Umbilical cord (tissue), 2 donors: ENCODE data around the gene MCAM. TPM values are rescaled to one million over a fixed set of nuclear protein-coding genes. Genes with fewer than 3 reads are reported as not detected.
A peak's percentile ranks its signal among the peaks of the same experiment; 100 is the strongest.

Source experiments
- DNase-seq: peaks from one replicate; pipeline ENCODE4 v3.0.0-alpha.2; 2015; ENCODE audit warnings: low spot score
- total RNA-seq: library from RNA; depleted of rRNA; stranded (reverse); fragments of >200 nt; gene quantifications from one replicate; pipeline ENCODE4 v1.2.3, GENCODE V29; 2014; ENCODE audit warnings: low replicate concordance; ENCODE audit not compliant: insufficient read depth

The MCAM gene
- total RNA-seq, 1 donor from 2014 or later, result 879 TPM

DNA sequence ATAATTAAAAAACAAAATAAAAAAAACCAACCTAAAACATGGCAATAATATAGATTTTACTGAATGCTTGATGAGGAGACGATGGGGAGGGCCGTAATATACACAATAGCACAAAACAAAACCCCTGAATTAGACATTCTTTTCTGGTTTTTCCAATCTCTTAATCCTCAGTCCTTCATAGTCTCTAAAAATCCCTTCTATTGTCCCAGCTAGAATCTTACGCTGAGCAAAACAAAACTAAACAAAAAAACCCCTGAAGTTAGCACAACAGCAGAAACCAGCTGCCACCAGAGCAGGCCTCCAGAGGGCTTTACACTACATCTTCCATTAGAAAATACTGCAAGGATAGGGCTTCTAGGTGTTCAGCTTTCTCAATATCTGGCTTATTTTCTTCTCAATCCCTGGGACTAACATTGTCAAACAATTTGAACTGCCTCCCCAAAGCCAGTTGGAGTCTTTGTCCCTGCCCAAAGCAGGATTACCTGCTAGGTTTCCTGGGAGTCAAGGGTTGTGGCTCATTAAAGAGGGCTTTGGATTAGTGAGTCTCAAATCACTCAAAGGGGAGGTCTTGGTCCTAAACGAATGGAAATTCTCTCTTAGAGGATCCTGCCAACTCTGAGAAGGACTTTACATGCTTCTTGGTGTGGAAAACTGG, 15.3 kb upstream of the MCAM start:
- no peak for DNase-seq

DNA sequence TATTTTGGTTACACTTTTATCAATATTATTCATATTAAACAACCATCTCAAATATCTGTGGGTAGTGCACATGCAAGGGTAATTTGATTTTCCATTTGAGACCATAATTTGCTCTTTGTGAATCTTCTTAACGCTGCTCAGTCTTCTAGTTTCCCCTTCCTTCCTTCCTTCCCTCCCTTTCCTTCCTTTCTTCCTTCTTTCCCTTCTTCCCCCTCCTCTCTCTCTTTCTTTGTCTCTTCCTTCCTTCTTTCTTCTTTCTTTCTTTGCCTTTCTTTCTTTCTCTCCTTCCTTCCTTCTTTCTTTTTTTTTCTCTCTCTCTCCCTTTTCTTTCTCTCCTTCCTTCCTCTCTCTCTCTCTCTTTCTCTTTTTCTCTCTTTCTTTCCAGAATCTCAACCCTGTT, 13.3 kb upstream of the MCAM start:
- DNase-seq, result no peak

- DNase-seq, result no peak
Observed at GRCh38 chr11:119329320-119329719, 12.4 kb upstream of the MCAM start.

- DNase-seq, result no peak
Observed at GRCh38 chr11:119324189-119324588, 7.3 kb upstream of the MCAM start.

- peak; percentile 82 for DNase-seq
Observed at GRCh38 chr11:119323532-119324033, 6.7 kb upstream of the MCAM start.

DNA sequence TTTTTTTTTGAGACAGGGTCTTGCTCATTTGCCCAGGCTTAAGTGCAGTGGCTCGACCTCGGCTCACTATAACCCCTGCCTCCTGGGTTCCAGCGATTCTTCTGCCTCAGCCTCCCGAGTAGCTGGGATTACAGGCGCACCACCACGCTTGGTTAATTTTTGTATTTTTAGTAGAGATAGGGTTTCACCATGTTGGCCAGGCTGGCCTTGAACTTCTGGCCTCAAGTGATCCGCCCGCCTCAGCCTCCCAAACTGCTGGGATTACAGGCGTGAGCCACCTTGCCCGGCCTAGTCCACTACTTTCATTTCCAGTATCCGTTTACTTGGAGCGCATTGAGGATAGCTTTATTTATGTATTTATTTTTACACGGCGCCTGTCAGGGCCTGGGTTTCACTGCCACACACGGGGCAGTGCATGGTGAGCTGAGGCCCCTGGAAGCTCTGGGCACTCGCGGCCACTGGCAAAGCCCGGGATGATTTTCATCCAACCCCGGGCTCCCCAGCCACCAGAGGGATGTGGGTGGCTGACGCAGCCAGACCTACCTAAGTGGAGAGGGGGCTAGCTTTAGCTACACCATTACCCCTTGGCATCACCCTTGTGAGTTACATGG, 6.1 kb upstream of the MCAM start:
- DNase-seq, result no peak

GRCh38 chr11:119322360-119322739, 5.4 kb upstream of the MCAM start:
- DNase-seq, result no peak

DNA sequence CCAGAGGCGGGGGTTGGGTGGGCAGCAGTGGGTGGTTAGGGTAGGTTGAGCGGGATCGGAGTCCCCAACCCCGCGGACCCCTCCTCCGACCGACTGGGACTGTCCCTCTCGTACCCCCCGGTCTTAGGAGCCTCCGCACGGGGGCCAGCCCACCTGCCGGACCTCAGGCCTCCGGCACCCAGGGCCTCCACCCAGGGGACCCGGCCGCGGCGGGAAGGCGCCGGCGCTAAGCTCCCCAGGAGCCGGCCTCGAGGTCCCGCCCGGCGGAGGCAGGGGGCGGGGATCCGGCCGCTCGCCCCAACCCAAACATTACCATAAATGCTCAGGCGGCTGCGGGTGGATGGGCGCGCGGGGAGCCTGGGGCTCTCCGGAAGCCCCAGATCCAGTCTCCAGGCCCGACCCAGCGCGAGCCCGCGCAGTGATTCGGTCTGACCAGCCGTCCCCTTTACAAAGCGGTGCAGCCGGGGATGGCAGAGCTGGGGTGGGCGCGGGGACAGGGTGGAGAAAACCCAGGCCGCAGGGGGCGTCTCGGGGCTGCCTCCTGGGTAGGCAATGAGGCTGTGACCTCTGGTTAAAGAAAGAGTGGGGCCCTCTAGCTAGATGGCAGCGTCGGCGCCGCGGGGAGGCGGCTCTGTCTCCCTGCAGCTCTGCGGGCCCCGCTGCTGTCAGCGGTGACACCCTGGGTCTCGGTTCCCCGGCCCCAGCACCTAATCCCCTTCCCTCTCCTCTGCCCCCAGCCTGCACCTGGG, 4.0 kb upstream of the MCAM start:
- peak; percentile 83 for DNase-seq

- peak; percentile 72 for DNase-seq
Observed at GRCh38 chr11:119320240-119320775, 3.4 kb upstream of the MCAM start.

DNA sequence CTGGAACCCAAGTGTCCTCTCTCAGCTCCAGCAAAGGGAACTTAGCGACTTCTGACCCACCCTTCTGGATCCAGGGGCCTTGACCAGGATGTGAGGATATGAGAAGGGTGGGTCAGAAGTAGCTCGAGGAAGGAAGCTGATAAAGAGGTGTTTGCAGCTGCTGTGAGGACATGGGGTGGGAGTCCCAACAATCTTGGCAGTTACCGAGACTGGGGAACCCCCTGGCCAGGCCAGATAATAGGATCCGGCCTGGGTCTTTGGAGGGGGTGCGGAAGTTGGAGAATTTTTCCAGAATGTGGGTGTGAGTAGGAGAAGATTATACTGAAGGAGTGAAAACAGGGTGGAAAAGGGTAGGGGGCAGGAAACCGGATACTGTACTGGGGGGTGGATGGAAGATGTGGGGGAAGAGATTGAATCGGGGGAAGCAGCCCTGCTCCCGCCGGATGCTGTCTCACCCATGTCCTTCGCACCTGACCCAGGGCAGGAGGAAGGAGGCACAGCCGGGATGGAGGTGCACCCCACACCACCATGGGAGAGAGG, 2.8 kb upstream of the MCAM start:
- DNase-seq, result peak; percentile 35

DNA sequence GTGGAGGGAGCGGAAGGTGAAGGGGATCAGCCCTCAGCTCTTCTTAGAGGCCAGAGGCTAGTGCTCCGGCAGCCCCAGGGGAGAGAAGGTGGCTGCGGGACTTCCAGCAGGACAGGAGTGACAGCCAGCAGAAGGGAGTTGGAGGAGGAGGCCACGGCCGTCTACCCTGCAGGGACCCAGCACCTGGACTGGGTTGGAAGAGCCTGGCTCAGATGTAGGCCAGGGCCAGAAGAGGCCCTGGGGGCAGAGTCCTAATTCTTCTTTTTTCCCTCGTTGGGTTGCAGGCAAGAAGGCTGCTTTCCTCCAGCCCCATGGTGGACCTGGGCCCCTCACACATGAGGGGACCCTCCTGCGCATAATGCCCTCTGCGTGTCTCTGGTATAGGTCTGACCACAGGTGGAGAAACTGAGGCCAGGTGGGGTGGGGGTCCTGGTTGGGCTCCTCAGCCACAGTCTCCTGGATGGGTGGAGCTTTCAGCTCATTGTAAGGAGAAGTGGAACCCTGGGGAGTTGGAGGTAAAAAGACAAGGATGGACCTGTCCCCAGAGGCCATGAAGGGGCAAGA, 2.3 kb upstream of the MCAM start:
- no peak for DNase-seq

GRCh38 chr11:119318240-119319135, 1.6 kb upstream of the MCAM start:
- DNase-seq, result peak; percentile 65

- no peak for DNase-seq
Observed at GRCh38 chr11:119317592-119318239, 786 bp upstream of the MCAM start.

DNA sequence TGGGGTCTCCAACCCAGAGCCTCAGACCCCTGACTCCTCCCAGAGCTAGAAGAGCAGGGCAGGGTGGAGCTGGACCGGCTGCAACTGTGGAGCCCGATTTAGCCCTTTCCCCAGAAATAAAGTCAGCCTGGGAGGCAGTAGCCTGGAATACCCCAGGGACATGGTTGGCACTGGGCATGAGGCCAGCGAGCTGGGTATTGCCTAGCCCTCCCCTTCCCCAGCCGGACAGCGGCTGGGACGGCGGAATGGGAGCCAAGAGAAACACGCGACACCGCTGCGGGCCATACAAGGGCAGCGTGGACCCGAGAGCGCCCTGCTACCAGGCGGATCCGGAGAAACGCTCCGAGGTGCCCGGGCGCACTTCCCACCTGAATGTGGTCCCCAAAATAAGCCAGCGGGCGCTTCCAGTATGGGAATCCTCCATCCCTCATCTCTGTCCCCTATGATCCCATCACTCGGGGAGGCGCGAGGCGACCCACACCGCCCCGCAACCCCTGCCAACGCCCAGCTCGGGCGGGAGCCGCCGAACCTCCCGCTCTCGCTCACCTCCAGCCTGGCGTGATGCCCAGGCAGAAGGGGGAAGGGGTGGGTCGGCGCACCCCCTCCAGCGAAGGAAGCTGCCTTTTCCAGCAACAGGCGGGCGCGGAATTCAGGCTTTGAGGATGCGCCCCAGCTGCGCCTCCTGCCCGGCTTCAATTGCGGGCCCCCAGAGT, 758 bp downstream of the MCAM start:
- peak; percentile 51 for DNase-seq

DNA sequence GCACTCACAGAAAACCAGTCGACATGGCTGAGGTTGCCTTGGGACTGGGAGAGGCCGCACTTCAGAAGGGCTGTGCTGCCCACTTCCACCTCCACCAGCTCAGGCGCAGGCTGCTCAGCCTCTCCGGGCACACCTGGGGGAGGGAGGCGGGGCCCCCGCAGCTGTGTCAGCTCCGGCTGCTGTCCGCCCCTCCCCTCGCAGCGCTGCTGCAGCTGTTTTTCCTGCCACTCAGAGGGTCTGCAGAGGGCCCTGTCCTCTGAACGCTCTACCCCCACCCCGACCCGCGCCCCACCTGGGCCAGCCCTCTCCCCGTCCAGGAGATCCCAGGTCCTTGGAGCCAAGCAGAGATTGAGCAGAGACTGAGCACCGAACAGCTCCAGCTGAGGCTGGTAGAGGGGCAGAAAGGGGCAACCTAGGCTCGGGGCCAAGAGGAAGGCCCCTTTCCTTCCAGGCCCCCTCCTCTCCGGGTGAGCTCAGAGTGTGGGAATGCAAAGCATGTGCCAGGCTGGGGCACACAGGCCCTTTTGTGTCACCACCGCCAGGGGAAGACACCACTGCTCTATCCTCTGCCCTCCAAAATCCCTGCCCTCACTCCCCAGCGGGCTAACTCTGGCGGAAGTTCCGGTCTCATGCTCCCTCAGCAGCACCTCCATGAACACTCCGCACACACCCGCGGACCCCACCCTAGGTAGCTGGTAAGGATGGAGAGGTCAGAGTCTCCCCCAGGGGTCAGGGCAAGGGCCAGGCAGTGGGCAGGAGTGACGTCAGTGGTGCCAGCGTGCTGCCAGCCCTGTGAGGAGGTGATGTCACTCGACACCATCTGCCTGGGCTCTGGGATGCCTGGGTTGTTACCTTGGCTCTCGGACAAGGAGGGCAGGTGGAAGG, 1.6 kb downstream of the MCAM start:
- DNase-seq, result peak; percentile 52

GRCh38 chr11:119314726-119315125, 2.2 kb downstream of the MCAM start:
- DNase-seq, result no peak

- no peak for DNase-seq
Observed at GRCh38 chr11:119310682-119311052, 6.3 kb downstream of the MCAM start.

DNA sequence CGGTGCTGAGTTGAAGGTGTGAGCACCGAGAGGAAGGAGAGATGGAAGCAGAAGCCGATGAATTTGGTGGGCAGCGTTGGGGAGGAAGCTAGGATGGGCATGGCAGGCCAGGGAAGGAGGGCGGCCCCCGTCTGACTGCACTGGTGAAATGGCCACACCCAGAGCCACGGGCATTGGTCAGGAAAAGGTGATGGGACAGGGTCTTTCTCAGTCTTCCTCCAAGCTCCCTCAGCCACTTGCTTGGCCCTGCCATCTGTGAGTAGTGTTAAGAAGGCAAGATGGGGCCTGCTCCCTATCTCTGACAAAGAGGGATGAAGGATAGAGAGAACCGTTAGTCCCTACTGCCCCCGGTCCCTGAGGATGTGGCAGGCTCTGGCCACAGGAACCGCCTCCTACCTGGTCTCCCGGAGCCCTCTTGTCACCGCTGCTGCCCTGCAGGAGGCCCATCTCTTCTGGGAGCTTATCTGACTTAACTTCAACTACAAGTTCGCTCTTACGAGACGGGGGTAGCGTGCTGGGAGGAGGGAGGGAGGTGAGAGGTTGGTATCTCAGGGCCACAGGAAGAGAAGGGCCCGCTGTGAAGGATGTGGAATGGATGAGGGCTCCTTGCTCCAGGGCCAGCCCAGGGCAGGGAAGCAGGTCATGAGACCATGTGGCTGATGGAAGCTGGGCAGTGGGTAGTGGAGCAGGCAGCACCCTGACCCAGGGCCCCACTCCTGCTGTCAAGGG, 6.8 kb downstream of the MCAM start:
- DNase-seq, result no peak
